MM.1S (cell line): Measurements from ENCODE around the gene RPS21.

ENCODE experiments used
- EZH2 ChIP-seq: fragments of 300-600 bp; sonication (generic); optimal IDR thresholded peaks from 2 replicates; pipeline ENCODE3; 2017; ENCODE audit warnings: low read depth, mild to moderate bottlenecking, antibody characterized with exemption, low read length, mixed read lengths
- TF ChIP-seq, protein P1 (sequence below): fragments of 300-600 bp; sonication (generic); IDR thresholded peaks from 2 replicates; pipeline ENCODE4 v1.5.1; 2016; ENCODE audit warnings: antibody characterized with exemption, low read length, mixed read lengths

DNA sequence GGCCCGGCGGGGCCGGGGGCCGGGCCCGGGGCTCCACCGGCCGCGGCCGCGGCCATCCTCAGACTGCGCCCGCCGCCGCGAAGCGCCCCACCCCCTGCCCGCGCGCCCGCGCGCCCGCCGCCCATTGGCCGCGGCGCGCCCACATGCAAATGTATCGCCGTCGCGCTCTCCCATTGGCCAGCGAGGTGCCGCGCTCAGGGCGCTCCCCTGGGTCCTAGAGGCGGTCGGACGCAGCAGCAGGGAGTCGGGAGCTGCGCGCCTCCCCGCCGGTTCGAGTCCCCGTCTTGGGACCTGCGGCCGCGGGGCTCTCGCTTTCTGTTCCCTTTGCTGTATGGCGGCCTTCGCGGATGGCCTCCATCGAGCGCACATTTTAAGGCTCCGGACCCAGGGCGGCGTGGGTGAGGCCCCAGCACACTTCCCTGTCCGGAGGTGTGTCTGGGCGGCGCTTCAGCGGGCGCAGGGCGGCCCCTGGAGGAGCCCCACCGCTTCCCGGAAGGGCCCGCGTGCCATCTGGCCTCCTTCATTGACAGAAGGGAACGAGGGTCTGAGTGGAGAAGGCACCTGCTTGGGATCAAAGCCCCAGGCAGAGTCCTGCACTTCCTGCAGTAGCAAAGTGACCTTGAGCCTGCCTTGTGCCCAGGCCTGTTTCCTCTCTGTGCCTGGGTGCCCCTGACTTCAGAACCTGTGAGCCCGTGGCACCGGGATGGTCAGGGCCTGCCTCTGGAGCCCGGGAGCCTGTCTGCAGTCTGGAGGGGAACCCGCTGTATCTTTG lies 20.5 kb downstream of the RPS21 start, which contains the start of gene CABLES2:
- TF ChIP-seq, protein P1, sequence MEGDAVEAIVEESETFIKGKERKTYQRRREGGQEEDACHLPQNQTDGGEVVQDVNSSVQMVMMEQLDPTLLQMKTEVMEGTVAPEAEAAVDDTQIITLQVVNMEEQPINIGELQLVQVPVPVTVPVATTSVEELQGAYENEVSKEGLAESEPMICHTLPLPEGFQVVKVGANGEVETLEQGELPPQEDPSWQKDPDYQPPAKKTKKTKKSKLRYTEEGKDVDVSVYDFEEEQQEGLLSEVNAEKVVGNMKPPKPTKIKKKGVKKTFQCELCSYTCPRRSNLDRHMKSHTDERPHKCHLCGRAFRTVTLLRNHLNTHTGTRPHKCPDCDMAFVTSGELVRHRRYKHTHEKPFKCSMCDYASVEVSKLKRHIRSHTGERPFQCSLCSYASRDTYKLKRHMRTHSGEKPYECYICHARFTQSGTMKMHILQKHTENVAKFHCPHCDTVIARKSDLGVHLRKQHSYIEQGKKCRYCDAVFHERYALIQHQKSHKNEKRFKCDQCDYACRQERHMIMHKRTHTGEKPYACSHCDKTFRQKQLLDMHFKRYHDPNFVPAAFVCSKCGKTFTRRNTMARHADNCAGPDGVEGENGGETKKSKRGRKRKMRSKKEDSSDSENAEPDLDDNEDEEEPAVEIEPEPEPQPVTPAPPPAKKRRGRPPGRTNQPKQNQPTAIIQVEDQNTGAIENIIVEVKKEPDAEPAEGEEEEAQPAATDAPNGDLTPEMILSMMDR, result no peak
- TF ChIP-seq EZH2, result no peak
